RKO (cell line): ENCODE data around the gene PLEKHB1.
A peak's percentile ranks its signal among the peaks of the same experiment; 100 is the strongest.
"Not testable (repeated sequence)": the region's sequence is repeated elsewhere in the genome, so short reads cannot be mapped to it uniquely, and the experiment has no call there.

Experiments
- DNase-seq: peaks from one replicate; pipeline ENCODE4 v3.0.0-alpha.2; 2016; ENCODE audit warnings: low spot score

Gene PLEKHB1

DNA sequence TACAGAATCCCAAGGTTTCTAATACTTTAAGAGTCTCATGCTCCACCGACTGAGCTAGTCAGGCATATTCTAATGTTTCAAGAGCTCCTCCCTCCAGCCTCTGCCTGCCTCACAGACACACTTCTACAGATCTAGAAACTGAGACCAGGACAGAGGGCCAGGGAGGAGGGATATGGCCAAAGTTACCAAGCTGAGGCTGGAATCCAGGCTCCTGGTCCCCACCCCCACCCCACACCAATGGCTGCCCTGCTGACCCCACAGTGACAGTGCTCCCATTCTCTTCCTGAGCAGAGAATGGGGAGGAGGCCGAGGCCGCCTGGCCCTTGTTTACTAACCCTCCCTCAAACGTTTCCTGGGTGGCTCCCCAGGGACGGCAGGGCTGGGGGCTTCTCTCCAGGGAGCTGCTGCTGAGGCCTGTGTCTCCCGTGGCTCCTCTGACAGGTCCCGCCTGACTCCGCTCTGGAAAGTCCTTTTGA, 2.2 kb downstream of the PLEKHB1 start:
- no peak for DNase-seq

GRCh38 chr11:73649206-73649605, 2.8 kb downstream of the PLEKHB1 start:
- no peak for DNase-seq

DNA sequence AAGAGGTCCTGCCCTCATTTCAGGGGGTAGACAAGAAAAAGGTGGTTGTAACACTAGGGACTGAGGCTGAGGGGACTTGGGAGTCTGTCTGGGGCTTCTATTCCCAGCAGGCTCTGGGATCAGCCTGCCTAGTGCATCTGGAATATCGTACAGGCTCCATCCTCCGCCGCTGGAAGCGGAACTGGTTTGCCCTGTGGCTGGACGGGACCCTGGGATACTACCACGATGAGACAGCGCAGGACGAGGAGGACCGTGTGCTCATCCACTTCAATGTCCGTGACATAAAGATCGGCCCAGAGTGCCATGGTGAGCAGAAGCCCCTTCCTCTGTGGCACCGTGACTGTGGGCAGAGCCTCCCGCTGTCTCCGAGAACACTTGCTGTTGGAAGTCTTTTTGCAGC, 4.0 kb downstream of the PLEKHB1 start:
- DNase-seq: no peak

DNA sequence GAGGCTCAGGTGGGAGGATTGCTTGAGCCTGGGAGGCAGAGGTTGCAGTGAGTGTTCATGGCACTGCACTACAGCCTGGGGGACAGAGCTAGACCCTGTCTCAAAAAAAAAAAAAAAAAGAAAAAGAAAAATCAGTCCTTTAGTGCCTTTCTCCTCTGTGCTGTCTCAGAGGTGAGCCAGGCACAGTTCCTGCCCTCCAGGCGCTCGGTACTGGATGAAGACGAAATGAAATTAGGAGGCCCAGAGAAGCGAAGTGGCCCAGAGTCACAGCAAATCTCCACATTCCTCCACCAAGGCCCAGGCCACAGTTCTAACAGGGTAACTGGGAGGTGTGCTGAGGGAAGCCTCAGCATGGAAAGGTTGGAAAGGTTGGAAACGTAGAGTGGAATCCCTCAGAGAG, 4.9 kb downstream of the PLEKHB1 start:
- no peak for DNase-seq

DNA sequence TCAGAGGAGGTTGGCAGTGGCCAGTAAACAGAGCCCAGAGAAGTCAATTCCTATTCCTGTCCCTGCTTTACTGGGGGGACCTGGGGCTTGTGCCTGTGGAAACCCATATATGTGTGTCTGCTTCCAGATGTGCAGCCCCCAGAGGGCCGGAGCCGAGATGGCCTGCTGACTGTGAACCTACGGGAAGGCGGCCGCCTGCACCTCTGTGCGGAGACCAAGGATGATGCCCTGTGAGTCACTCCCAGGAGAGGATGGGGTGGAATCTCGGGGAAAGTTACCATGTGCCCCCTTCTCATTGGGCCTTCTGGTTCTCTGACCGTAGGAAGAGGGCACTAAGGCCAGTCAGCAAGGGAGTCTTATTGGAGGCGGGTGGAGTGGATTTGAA, 5.3 kb downstream of the PLEKHB1 start:
- no peak for DNase-seq

- DNase-seq: no peak
Measured at GRCh38 chr11:73652046-73652730, 5.8 kb downstream of the PLEKHB1 start.

GRCh38 chr11:73652856-73653559, 6.6 kb downstream of the PLEKHB1 start:
- no peak for DNase-seq

GRCh38 chr11:73653996-73654395, 7.6 kb downstream of the PLEKHB1 start:
- DNase-seq: no peak

- DNase-seq: no peak
Measured at GRCh38 chr11:73654482-73655021, 8.2 kb downstream of the PLEKHB1 start.

DNA sequence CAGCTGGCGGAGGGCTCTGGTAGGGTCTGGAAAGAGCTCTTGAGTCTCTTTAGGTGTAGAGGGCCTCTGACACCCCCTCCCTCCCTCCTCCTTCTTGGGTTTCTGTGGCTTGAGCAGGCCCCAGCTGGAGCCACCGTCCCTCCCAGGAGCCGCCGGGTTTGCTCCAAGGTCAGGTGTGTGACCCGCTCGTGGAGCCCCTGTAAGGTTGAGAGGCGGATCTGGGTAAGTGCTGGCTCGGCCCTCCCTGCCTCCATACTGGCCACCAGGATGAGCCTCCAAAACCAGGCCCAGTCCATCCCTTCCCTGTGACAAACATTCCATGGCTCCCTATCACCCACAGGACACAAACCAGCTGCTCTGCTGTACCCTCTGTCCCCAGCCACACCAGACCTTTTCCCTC, 9.3 kb downstream of the PLEKHB1 start:
- DNase-seq: no peak

DNA sequence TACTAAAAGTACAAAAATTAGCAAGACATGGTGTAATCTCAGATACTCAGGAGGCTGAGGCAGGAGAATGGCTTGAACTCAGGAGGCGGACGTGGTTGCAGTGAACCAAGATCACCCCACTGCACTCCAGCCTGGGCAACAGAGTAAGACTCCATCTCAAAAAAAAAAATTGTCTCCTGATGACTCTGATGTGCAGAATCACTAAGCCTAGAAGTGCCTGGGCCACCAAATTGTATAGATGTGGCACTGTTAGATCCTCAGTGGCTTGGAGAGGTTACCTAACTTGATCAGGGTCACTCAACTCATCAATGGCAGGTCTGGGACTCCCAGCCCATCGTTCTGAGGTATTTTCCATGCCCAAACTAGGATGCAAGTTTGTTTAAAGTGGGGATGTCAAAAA, 10.6 kb downstream of the PLEKHB1 start:
- DNase-seq: no peak

GRCh38 chr11:73659961-73660360, 13.6 kb downstream of the PLEKHB1 start:
- DNase-seq: no peak

GRCh38 chr11:73660497-73661034, 14.2 kb downstream of the PLEKHB1 start:
- no peak for DNase-seq

DNA sequence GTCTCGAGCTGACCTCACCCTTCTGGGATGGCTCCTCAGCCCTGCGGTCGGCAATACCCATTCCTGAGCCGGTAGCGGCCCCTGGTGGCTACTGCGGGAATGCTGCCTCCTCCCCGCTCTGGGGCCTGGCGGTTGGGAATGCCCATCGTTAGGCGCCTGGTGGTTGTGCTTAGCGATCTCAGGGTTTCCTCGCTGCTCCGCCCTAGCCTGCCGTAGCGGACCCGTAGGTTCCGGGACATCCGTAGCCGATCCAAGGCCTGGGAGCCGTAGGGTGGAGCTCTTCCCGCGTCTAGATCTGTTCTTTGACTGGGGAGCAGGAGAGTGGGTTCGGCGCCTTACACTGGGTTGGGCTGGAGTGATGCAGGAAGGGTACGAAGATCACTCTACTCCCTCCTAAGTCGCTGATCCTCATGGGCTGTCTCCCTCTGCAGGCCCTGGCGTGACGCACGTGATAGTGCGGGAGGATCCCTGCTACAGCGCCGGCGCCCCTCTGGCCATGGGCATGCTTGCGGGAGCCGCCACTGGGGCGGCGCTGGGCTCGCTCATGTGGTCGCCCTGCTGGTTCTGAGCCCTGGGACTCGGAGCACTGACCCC, 14.8 kb downstream of the PLEKHB1 start:
- peak; percentile 38 for DNase-seq

GRCh38 chr11:73662445-73663157, 16.2 kb downstream of the PLEKHB1 start:
- DNase-seq: no peak

DNA sequence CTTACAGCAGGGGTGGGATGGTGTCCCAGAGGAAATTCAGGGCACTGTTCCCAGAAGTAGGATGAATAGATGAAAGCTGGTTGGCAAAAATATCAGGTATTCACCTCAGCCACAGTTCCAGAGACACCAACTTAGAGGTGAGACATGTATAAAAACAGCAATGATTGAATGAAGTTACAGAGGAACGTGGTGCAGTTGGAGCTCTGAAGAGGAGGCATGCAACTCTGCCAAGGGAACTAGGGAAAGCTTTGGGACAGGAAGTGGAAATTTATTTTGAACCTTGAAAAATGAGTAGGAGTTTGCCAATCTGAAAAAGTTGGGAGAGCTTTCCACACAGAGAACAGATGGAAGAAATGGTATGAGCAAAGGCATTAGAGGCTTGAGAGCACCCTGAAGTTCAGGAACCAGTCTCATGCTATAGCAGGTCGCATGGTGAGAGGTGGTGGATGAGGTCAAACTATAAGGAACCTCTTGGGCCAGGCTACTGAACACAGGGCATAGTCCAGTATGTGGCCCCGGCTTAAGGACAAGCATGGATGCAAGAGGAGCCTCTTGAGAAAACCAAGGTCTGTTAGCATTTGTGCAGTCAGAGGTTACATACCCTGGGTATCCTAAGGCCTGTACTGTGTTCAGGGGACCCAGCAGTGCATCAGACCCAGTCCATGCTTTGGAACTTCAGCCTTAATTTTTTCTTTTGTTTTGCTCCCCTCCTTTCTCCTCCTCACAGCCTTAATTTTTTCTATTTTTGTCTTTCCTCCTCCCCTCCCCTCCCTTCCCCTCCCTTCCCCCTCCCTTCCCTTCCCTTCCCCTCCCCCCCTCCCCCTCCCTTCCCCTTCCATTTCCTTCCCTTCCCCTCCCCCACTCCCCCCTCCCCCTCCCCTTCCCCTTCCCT, 17.5 kb downstream of the PLEKHB1 start:
- no peak for DNase-seq

DNA sequence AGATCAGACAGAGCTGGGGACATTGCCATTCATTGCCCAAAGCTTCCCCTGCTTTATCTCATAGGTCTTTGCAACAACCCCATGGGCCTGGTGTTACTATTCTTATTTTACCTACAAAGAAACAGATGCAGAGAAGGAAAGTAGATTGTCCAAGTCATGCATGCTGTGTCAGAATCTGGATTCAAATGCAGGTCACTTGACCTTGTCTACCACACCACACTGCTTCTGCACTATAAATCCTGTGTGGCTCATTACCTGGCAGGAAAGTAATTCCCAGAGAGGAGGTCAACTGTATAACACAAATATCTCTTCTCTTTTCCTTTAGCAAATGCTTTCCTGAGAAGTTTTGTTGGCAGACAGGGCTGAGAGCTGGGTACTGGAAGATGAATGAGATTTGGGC, 18.5 kb downstream of the PLEKHB1 start:
- no peak for DNase-seq

GRCh38 chr11:73667891-73668290, 21.5 kb downstream of the PLEKHB1 start:
- no peak for DNase-seq

DNA sequence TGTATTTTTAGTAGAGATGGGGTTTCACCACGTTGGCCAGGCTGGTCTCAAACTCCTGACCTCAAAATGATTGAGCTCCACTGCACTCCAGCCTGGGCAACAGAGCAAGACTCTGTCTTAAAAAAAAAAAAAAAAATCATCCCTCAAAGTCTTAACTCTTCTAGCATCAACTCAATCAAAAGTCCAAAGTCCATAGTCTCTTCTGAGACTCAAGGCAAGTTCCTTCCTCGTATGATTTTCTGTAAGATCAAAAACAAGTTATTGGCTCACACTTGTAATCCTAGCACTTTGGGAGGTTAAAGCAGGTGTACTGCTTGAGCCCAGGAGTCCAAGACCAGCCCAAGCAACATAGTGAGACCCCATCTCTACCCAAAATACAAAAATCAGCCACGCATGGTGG, 24.4 kb downstream of the PLEKHB1 start:
- no peak for DNase-seq

DNA sequence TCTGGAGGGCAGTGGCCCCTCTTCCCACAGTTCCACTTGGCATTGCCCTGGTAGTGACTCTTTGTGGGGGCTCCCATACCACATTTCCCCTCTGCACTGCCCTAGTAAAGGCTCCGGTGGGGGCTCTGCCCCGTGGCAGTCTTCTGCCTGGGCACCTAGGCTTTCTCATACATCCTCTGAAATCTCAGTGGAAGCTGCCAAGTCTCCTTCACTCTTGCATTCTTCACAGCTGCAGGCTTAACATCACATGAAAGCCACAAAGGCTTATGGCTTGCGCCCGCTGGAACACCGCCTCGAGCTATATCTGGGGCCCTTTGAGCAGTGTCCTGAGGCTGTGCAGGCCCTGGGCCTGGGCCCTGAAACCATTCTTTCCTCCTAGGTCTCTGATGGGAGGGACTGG, 25.3 kb downstream of the PLEKHB1 start:
- no peak for DNase-seq

DNA sequence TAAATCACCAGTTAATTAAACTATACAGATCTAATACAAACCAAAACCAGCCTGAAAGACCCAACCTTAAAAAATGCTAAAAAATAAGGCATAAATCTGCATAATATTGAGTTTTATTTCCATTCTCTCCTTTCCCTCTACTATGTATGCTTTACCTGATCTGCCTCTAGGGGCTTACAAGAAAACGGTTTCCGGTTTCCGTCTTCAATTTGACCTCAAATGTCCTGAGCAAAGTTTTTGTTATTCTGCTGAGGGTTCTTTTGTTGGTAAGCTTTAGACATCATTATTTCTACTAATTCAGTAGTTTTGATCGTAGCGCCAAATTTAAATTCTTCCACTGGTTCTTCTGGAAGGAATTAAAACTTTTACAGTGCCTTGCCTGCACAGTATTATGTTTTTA, 30.2 kb downstream of the PLEKHB1 start:
- DNase-seq: not testable (repeated sequence)
